ENCODE measurements around the gene PHF2.
"Not testable (repeated sequence)": the region's sequence is repeated elsewhere in the genome, so short reads cannot be mapped to it uniquely, and the experiment has no call there.

Gene PHF2

GRCh38 chr9:93655621-93656425 lies 79.4 kb downstream of the PHF2 start:
- DNase-seq = no peak

DNA sequence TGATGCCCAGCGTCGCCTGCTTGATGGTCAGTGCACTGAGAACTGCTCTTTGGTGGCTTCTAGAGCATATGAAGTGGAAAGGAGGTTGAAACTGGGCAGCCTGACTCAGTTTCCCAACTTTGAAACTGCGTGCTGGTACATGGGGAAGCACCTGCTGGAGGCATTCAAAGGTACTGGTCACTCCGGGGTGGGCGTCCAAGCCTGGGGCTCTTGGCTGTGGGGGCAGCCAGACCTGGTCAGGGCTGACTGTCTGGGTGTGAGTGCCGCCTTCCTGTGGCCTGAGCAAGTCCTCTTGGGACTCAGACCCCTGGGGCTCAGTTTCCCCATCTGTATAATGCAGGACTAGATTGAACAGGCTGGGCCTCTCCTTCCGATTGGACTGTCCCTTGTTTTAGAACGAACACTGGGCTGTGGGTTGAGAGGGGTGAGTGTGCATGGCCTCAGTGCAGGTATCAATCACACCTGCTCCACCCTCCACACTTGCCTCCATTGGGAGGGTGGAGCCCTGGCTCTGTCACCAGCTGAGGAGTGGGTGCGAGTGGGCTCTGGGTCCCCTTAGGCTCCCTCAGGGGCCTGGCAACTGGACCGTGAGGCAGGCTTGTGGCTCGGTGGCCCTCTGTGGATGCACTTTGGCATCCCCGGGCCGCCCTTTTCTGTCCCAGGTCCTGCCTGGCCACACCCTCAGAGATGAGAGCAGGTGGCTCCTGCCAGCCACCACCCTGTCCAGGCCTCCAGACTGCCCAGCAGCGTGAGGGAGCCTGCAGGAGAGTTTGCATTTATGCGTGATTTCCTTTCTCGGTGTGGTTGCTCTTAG lies 80.2 kb downstream of the PHF2 start:
- DNase-seq = no peak

DNA sequence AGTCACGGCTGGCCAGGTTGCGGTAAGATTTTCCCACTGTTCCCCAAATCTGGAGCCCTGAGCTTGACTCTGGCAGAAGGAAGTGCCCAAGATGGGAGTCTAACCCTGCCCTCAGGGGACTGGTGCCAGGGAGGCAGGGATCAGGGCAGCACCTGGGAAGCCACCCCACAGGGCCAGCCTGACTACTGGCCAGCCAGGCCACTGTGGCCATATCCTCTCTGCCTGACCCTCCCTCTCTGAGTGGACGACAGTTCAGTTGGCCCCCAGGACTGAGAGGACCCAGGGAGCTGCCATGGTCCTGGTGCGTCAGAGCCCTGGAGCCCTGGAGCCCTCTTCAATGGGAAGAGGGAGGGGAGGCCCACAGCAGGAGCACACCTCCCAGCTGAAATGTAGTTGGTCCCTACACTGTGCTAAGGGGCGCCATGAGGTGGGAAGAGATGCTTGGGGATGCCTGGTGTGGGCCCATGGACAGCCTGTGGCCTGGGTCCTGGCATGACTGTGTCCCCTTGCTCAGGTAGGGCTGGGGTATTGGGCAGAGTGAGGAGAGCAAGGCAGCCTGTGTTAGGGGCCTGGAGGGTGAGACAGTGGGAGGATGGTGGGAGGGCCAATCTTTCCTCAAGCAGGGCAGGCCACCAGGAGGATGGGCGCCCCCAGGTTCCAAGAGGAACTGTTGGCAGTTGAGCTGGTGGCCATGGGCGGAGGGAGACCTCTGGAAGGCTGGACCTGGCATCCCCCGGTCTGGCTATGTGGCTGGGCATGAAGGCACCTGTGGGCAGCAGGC lies 81.1 kb downstream of the PHF2 start:
- DNase-seq = no peak

- no peak for DNase-seq
These were observed 82.0 kb downstream of the PHF2 start for GRCh38 chr9:93658184-93658925.

GRCh38 chr9:93659044-93659836 lies 82.9 kb downstream of the PHF2 start:
- no peak for DNase-seq

GRCh38 chr9:93659837-93660177 lies 83.4 kb downstream of the PHF2 start:
- DNase-seq = no peak

- no peak for DNase-seq
These were observed 84.1 kb downstream of the PHF2 start for GRCh38 chr9:93660352-93661046.

DNA sequence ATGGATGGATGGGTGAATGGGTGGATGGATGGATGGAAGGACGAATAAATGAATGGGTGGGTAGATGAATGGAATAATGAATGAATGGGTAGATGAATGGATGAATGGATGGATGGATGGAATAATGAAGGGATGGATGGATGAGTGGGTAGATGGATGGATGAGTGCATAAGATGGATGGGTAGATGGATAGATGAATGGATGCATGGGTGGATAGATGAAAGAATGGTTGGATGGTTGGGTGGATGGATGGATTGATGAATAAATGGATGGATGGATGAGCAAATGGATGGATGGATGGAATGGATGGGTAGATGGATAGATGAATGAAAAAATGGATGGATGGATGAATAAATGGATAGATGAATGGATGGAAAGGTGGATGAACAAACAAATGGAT lies 85.2 kb downstream of the PHF2 start:
- no peak for DNase-seq

DNA sequence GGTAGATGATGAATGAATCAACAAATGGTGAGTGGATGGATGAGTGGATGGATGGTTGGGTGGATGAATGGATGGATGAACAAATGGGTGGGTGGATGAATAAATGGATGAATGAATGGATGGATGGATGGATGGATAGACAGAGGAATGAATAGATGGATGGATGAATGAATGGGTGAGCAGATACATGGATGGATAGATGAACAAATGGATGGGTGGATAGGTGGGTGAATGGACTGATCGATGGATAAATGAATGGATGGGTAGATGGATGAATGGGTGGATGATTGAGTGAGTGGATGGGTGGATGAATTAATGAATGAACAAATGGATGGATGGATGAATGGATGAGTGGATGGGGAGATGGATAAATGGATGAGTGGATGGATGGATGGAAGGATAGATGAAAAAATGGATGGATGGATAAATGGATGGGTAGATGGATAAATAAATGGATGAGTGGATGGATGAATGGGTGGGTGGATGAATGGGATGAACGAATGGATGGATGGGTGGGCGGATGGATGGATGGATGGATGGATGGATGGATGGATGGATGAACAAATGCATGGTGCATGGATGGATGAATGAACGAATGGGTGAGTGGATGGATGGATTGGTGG lies 85.7 kb downstream of the PHF2 start:
- no peak for DNase-seq

DNA sequence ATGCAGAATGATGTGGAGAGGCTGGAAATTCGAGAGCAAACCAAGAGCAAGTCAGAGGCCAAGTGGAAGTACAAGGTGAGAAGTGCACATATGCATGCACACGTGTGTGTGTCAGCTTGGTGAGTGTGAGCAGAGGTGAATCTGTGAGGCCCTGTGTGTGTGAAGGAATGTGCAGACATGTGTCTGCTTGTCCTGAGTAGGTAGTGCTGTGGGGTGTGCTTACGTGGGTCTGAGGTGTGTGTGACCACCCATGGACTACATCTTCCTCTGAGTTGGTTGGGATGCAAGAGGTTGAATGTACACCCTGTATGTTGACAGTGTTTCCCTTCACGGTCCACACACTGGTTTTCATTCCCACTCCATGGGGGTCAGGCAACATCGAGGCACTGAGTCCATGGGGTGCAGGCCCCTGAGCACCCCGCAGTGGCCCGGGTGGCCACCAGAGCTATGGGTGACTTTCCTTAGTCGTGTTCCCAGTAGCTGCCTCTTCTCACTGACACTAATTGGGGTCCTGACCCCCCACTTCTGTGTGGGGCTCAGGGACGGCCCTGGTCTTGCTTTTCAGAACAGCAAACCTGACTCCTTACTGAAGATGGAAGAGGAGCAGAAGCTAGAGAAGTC lies 86.7 kb downstream of the PHF2 start:
- no peak for DNase-seq

DNA sequence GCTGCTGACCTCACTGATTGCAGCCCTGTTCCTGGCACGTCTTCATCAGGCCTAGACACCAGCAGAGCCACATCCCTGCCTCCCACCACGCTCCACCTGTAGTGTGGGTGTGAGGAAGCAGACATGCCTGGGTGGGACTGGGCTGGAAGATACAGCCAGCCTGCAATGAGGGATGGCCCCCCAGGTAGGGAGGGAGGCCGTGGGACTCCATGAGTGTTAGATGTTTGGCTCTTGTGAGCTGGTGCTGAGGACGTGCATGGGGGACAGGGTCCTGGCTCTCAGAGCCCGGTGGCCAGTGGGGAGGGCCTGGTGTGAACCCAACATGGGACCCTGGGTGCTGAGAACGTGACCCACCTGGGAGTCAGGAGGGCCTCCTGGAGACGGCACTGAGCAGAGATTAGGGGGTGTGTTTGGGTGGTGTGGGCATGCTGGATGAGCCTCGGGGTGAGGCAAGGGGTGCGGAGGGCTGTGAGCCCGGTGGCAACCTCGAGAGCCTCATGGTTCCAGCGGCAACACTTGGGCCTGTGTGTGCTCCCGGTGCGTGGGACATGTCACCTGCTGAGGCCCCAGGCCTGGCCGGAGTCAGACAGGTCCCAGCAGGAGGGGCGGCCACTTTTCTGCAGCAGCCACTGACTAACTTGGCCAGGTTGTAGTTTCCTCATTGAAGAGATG lies 87.6 kb downstream of the PHF2 start:
- no peak for DNase-seq

DNA sequence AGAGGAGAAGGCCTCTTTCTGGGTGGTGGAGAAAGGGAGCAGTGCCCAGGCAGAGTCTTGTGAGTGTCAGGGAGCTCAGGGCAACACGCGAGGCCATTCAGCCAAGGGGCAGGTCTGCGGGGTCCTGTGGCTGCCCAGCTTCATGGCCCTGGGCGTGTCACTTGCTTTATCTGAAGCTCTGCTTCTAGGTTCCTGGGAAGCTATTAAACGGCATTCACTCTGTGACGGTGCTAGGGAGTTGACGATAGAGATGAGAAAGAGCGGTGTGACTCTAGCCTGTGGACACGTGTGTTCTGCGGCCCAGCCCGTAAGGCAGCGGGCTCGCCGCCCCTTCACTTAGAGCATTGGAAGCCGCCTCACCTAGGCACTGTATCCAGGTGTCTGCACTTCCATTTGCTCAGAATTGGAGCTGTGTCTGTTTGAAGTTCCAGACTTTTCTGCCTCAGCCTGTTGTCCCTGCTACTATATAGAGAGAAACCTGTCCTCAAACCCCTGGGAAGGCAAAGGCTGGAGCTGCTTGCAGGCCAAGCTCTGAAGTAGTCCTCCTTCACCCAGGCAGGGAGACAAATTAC lies 88.3 kb downstream of the PHF2 start:
- DNase-seq = no peak

DNA sequence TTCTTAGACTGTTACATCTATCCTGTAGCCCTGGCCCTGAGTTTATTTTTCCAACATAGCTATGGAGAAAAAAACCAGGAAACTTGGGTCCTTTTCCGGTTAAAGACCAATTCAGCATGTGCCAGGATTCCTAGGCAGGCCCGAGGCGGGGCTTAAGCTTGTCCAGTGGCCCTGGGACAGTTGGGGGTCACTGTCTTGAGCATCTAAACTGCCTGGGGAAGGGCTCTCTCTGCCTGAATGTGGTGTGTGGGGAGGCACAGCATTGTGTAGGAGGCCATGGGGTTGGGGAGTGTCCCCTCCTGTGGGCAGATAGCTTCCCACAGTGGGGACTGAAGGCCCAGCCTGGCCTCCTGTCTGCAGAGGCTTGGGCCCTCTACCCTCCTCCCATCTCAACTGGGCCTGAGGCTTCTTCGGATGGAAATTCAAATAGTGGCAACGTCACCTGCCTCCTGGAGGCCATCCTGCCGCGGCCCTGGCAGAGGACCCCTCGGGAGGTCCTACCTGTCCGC lies 88.8 kb downstream of the PHF2 start:
- DNase-seq = no peak

- no peak for DNase-seq
These were observed 89.5 kb downstream of the PHF2 start for GRCh38 chr9:93665637-93666438.

DNA sequence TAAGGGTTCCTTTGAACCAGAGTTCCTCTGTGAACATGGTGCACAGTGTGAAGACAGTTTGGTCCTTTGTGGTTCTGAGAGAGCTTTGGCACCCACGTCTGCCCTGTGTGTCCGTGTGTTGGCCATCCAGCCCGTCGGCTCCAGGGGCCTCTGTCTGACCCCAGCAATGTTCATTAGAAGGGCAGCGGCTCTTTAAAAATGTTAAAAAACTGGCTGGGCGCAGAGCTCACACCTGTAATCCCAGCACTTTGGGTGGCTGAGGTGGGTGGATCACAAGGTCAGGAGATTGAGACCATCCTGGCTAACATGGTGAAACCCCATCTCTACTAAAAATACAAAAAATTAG lies 90.0 kb downstream of the PHF2 start:
- DNase-seq = not testable (repeated sequence)

- no peak for DNase-seq
These were observed 90.6 kb downstream of the PHF2 start for GRCh38 chr9:93667006-93667405.

- DNase-seq = no peak
These were observed 91.2 kb downstream of the PHF2 start for GRCh38 chr9:93667627-93668026.

GRCh38 chr9:93668261-93668871 lies 92.0 kb downstream of the PHF2 start:
- DNase-seq = no peak
